DMS79 treated with DMSO at 0.1 percent for 48 hours (cell line): Measurements from ENCODE around the gene RNF220.
"Not testable (repeated sequence)": the region's sequence is repeated elsewhere in the genome, so short reads cannot be mapped to it uniquely, and the experiment has no call there.

Source experiments
- DNase-seq: peaks from one replicate; lab custom pipeline; 2025; lab: John Stamatoyannopoulos, UW

Gene RNF220

DNA sequence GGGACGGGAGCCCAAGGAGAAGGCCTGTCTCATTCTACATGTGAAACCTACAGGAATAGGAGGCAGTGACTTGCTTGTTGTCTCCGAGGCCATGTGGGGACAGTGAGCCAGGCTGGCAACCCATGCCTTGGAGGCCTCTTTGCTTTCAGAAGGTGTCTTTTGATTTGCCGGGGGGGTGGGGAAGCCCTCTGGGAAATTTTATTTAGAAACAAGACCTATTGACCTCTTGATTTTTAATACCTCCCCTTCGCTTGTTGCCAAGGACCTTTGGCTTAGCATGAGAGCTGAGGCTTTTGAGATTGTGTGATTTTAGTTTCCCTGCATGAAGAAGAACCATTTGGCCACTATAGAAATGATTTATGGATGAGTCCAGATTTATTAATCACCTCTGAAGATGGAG is 273.6 kb downstream of the RNF220 start:
- DNase-seq = no peak

DNA sequence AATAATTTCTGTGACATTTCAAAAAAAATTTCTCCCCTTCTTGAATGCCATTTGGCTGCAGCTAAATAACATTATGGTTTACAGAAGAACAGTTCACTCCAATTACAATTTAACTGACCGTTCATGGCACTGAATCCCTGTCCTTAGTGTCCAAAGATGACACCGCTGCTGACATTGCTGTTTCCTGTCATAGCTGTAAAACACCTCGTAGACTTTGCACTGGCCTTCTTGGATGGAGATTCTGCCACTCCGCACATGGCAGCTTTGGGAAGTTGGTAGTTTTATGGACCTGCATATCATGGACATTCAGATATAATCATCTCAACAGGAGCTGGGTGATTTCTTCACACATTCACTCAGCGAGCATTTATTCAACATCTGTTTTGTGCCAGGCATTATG is 274.4 kb downstream of the RNF220 start:
- DNase-seq = no peak

DNA sequence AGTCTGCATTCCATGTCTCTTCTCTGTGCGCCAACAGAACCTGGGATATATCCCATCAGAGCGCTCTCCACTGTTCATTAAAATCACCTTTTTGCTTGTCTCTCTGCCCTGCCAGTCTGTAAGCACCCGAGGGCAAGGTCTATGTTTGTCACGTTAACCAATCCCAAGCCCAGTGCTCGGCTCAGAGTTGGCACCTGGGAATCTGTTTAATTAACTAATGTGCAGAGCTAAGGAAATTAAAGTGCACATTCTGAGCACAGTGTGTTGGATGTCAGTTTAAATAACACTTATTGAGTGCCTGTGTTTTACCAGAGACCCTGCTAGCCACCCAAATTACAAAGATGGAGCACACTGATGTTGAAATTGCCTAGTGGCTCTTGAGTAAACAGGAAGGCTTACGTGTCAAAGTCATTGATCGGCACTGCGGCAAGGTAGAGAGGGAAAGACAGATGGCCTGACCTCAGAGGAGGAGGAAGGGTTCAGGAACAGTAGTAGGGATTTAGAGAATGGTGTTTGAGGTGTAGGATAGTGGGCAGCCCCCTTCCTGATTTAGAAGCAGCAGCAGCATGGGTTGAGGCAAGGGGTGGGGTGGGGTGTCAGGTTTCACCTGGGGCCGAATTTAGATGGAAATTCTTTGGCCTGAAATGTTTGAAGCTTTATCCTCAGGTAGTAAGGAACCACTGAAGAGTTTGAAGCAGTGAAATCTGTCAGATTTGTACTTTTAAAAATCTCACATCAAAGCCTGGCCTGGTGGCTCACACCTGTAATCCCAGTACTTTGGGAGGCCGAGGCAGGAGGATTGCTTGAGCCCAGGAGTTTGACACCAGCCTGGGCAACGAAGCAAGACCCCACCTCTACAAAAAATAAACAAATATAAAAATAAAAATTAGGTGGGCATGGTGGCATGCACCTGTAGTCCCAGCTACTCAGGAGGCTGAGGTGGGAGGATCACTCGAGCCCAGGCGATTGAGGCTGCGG is 277.1 kb downstream of the RNF220 start:
- no peak for DNase-seq

DNA sequence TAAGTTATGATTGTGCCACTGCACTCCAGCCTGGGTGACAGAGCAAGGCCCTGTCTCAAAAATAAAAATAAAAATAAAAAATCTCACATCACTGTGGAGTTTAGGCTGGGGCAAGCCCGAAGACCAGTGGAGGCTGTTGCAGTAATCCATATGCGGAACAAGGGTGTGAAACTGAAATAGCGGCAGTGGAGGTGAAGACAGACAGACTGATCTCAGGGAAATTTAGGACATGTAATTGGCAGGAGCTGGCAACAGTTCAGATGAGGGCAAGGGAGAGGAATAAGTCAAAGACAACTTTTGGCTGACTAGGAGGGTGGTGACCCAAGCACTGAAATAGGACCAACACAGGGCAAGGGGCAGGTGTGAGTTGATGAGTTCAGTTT is 277.8 kb downstream of the RNF220 start:
- DNase-seq = no peak

DNA sequence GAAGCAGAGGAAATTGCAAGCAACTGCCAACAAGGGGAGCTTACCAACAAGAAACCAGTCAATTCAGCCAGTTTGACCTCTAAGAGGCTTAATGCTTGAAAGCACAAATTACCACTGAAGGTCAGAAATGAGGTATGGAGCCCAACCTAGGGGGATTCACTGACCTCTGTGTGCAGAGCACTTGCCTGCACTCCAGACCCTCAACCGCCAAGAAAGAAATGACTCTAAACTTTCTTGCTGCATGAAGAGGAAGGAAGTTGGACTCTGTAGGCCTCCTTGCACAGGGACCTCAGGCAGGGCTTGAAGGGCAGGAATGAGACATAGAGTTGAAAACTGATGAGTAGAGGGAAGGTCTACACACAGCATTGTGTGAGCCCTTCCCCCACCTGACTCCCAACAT is 279.5 kb downstream of the RNF220 start:
- DNase-seq = no peak

DNA sequence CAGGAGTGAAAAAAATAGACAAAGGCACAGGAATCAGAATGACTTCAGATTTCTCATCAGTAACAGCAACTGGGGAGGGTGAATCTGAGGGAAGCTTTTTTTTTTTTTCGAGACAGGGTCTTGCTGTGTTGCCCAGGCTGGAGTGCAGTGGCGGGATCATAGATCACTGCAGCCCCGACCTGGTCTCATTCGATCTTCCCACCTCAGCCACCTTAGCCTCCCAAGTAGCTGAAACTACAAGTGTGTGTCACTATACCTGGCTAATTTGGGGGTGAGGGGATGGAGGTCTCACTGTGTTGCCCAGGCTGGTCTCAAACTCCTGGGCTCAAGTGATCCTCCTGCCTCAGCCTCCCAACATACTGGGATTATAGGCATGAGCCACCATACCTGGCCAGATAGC is 280.2 kb downstream of the RNF220 start:
- DNase-seq = no peak

DNA sequence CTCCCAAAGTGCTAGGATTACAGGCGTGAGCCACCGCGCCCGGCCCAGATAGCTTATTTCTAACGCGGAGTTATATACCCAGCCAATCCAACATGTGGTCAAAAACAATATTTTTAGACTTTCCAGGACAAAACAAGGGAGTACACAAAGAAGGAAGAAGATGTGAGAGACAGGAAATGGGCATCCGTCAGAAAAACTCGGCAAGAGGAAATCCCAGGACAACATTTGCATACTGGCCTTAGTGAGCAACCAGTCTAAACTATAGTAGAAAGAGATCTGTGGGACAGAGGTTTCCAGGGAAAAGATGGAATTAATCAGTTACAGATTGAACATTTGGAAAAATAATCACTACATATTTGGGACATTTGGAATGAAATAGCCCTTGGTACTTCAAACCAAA is 280.8 kb downstream of the RNF220 start:
- DNase-seq = no peak

DNA sequence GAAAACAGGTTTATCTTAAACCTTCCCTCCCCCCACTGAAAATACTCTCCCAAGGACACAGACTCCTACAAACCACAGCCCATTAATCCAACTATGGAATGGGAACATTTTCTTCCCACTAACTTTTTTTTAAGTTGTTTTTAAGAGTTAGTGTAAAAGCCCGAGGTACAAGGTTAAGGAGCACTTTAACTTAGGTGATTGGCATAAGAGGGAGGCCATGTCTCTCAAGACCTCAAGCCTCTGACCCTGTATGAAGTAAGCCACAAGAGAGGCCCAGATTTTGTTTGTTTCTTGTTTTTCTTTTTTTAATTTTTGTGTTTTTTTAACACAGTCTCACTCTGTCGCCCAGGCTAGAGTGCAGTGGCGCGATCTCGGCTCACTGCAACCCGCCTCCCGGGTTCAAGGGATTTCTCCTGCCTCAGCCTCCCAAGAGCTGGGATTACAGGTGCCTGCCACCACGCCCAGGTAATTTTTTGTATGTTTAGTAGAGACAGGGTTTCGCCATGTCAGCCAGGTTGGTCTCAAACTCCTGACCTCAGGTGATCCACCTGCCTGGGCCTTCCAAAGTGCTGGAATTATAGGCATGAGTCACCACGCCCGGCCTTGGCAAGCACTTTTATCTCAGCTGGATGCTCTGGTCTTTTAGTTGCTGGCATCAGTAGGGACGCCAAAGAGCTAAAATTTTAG is 283.8 kb downstream of the RNF220 start:
- no peak for DNase-seq

DNA sequence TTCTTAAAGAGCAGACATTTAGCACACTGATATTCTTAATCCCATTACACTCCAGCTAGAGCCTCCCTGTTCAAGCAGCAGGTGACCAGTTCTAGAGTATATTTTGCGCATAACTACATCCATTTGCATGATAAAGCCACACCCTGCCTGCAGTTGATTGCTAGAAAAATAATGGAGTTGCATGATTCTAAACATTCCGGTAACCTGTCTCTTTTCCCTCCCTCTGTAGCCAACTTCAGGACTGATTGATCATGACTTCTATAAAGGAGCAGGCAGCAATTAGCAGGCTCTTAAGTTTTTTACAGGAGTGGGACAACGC is 284.4 kb downstream of the RNF220 start:
- no peak for DNase-seq

DNA sequence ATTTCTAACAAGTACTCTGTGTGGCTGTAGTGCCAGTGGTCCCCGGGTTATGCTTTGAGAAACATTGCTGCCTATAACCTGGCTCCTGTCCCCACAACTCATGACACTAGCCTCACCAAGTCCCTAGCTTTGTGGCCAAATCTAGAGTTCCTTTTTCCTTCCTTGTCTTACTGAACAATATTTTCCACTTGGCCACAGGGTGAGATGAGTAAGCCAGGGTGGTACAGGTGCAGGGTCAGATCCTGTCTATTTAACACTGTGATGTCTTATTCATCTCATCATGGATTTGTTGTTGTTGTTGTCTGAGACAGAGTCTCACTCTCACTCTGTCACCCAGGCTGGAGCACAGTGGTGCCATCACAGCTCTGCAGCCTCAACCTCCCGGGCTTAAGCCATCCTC is 288.1 kb downstream of the RNF220 start:
- DNase-seq = no peak

DNA sequence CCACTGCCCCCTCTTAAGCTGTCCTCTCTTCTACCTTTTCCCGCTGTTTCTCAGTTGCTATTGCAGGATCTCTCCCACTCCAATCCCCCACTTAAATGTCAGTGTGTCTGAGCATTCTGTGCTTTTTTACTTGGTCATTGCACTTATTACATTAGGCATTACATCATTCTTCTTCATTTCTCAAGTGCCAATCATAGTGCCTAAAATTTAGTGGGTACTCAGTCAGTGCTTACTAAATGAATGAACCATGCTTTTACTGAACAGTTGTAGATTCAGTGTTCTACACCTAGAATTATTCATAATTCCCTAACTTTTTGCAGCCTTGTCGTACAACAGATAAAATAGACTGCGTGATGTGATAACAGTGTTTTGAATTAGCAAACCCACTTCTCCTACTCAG is 288.8 kb downstream of the RNF220 start:
- DNase-seq = no peak

DNA sequence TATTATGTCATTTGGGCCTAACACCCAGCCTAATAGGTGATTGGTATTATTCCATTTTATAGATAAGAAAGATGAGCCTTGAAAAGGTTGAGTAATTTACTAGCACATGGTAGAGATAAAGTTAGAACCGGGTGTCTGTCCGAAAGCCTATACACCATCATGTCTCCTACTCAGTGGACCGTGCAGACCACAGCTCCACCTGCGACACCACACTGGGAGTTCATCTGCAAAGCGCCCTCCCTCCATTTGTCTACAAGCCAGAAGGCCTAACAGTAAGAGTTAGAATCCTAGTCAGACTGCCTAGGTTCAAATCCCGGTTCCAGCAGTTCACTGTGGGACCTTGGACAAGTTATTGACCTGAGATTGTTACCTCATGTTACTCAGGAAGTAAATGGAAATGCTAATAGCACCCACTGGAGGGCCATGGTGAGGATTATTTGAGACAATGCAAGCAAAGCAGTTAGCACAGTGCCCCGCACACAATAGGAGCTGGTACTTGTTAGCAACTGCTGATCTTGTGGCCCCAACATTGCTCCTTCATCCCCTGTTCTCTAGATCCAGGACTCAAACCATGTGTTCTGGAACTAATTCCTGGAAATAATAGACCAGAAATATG is 289.9 kb downstream of the RNF220 start:
- DNase-seq = no peak

DNA sequence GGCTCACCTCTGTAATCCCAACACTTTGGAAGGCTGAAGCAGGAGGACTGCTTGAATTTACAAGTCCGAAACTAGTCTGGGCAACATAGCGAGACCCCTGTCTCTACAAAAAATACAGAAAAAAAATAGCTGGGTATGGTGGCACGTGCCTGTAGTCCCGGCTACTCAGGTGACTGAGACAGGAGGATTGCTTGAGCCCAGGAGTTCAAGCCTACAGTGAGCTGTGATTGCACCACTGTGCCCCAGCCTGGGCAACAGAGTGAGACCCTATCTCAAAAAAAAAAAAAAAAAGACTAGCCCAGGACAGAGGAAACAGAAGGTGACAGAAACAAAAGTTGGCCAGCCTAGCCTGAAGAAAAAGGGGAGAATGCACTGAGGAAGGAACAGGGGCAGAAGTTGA is 290.6 kb downstream of the RNF220 start:
- DNase-seq = no peak

DNA sequence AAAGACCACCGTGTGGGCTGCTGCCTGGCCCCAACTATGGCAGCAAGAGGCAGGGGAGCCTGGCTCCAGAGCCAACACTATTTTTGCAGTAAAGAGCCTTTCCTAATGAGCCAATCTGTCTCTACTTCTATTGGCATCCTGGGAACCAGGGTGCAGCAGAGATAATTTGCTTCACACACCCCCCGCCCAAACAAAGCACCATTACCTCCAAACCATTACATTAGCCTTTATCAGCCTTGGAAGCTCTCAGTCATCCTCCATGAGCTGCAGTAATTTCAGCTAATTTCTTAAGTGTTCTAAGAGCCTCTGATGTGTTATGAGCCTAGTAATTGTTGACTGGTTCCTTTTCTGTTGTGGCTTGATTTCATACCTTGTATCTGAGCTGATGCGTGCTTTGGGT is 291.0 kb downstream of the RNF220 start:
- DNase-seq = no peak

DNA sequence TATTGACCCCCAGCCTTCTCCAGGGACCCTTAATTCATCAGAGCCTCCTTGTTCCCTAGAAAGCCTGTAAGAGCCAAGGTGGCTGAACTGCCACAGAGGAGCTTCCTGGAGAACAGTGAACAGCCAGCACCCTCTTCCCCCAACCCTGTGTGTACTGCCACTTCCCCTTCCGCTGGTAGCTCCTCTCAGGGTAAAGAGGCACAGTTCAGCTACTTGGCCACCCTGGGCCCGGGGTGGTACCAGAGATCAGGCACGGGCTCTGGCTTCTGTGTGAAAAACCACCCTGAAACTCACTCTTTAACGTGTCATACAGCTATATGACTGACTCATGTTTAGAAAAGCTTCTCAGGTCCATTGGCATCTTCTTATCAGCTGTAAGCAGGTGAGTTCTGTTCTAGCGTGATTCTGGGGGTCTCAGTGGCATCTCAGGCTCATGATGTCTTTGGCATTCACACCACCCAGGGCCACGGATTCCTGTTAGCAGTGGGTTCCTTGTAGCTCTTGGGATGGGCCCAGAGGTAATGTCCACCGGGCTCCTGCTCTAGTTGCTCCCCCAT is 291.8 kb downstream of the RNF220 start:
- no peak for DNase-seq

DNA sequence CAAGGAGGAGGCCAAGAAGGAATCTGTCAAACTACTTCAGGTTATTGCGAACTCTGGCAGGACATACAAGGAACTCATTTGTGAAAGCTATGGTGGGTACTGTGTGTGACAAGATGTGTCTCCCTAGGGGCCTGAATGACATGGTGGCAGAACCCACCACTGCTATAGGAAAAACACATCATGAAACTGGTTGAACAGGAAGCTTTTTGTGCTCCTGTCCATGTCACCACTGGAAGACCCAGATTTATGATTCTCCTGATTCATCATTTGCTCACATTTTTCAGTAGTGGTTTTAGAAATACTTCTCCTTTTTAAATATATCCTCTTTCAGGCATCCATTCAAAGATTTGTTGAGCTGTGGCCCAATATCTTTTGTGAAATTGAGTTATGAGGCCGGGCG is 293.1 kb downstream of the RNF220 start:
- no peak for DNase-seq

DNA sequence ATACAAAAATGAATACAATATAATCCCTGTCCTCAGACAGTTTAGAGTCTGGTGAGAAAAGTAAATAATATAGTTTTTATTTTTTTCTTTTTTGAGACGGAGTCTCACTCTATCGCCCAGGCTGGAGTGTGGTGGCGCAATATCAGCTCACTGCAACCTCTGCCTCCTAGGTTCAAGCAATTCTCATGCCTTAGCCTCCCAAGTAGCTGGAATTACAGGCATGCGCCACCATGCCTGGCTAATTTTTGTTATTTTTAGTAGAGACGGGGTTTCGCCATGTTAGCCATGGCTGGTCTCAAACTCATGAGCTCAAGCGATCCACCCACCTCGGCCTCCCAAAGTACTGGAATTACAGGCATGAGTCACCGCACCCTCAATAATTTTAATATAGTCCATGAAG is 294.3 kb downstream of the RNF220 start:
- DNase-seq = not testable (repeated sequence)

DNA sequence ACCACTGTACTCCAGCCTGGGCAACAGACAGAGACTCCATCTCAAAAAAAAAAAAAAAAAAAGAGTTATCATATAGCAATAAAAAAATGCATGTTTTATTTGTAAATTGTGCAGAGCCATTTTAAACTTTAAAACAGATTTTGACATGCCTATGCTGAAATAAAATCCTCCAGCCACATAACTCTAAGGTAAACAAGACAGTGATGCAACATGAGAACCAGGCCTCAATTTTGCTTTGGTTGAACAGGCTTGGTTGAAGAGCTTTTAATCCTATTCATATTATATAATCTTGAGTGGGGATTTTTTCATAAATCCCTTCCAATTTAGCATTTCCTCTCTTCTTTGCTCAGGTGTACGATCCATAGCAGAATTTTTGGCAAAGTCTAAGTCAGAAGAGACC is 295.5 kb downstream of the RNF220 start:
- peak; percentile 80 for DNase-seq

DNA sequence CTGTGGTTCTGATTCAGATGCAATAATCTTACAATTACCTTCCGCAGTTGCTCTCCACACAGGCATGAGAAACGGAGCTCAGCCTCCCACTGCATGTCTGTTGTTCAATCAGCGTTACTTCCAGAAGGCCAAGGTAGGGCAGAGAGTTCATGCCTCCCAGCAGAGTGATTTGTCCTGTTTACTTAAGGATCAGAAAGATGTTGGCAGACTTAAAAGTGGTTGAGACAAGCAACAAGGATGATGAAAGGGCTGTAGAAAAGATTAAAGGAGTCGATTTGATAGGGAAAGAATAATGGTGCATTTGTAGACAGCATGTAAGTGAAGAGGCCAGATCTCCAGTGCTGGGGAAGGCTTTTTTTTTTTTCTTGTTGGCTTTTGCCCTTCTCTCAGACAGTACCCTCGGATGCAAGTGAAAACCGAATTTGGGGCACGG is 296.1 kb downstream of the RNF220 start:
- peak; percentile 80 for DNase-seq
